LNCaP clone FGC (cell line): ENCODE results near the gene ZEB2.
A peak's percentile ranks its signal among the peaks of the same experiment; 100 is the strongest.

ENCODE experiments used
- DNase-seq: peaks from one replicate; pipeline ENCODE4 v3.0.0-alpha.2; 2011; ENCODE audit warnings: low read depth
- H3K4me3 ChIP-seq: 2 replicates; pipeline ENCODE4 v1.5.1; 2011; ENCODE audit warnings: mild to moderate bottlenecking, low read depth, low read length, control low read depth
- TF ChIP-seq, protein P1 (sequence below): IDR thresholded peaks from 2 replicates; pipeline ENCODE4 v1.5.1; 2012; ENCODE audit warnings: mild to moderate bottlenecking; ENCODE audit not compliant: control insufficient read depth, insufficient read depth; ENCODE audit errors: extremely low read depth

ZEB2 gene

GRCh38 chr2:144554492-144555210 is 34.7 kb upstream of the ZEB2 start:
- no peak overlapping the region for H3K4me3 ChIP-seq
- TF ChIP-seq, protein P1, sequence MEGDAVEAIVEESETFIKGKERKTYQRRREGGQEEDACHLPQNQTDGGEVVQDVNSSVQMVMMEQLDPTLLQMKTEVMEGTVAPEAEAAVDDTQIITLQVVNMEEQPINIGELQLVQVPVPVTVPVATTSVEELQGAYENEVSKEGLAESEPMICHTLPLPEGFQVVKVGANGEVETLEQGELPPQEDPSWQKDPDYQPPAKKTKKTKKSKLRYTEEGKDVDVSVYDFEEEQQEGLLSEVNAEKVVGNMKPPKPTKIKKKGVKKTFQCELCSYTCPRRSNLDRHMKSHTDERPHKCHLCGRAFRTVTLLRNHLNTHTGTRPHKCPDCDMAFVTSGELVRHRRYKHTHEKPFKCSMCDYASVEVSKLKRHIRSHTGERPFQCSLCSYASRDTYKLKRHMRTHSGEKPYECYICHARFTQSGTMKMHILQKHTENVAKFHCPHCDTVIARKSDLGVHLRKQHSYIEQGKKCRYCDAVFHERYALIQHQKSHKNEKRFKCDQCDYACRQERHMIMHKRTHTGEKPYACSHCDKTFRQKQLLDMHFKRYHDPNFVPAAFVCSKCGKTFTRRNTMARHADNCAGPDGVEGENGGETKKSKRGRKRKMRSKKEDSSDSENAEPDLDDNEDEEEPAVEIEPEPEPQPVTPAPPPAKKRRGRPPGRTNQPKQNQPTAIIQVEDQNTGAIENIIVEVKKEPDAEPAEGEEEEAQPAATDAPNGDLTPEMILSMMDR = no peak
- peak; percentile 25 for DNase-seq

DNA sequence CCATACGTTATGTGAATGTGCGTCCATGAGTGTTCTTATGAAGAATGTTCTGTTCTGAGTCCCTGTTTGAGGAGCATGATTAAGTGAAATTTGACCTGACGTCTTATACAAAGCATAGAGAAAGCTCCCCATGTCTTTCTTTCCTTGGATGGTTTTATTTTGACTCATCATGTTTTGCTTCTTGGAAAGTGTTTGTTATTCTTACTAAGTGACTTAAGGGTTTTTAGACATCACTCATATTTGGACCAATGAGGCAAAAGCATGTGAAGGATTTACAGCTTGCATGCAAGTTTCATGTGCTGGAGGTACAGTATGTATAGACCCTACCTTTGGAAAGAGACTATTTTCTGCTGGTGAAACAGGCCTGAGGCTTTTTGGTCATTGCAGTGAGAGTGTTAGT is 33.5 kb upstream of the ZEB2 start:
- TF ChIP-seq, protein P1 = no peak
- no peak for DNase-seq

DNA sequence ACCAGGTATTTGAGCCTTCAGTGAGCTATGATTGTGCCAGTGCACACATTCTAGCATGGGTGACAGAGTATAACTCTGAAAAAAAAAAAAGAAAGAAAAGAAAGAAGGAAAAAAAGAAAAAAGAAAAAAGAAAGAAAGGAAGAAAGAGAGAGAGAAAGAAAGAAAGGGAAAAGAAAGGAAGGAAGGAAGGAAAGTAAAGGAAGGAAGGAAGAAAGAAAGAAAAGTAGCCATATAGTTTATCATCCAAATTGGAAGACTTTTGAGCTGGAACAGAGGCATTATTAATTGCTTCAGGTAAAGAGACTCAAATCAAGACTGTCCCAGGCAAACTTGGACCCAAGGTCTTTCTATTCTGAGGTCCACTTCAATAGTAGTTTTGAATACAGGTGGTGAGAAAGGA is 32.9 kb upstream of the ZEB2 start:
- TF ChIP-seq, protein P1 = no peak
- no peak overlapping the region for H3K4me3 ChIP-seq
- DNase-seq = no peak

More for the DNA sequence above, 33.5 kb upstream of the ZEB2 start:
- no peak overlapping the region for H3K4me3 ChIP-seq

GRCh38 chr2:144550911-144551310 is 31.0 kb upstream of the ZEB2 start:
- DNase-seq = no peak
- no peak overlapping the region for H3K4me3 ChIP-seq
- TF ChIP-seq, protein P1 = no peak

- TF ChIP-seq, protein P1 = no peak
- H3K4me3 ChIP-seq = no peak overlapping the region
- no peak for DNase-seq
These were observed 30.2 kb upstream of the ZEB2 start for GRCh38 chr2:144550084-144550483.

DNA sequence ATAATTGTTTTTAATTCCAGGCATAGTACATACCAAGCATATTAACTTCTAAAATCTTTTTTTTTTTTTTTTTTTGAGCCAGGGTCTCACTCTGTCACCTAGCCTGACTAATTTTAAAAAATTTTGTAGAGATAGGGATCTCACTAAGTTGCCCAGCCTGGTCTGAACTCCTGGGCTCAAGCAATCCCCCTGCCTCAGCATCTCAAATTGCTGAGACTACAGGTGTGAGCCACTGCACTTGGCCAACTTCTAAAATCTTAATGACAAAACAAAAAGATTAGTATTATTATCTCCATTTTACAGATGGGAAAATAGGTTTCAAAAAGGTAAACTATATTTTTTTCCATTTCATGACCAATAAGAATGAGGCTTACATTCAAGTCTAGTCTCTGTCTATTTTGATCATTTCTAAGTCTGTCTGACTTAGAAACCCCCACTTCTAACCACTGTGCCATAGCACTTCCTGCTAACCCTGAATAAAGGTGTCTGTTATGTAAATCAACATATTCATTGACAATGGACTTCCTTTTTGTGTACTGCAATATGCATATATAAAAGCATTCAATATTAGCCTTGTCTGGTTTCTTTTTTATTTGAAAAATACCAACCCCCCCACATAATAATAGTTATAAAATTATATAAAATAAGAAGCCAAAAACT is 28.7 kb upstream of the ZEB2 start:
- H3K4me3 ChIP-seq = no peak overlapping the region
- TF ChIP-seq, protein P1 = no peak
- no peak for DNase-seq
